CD4-positive, alpha-beta T cell (primary cell): ENCODE data around the gene RSU1. TPM values are rescaled to one million over a fixed set of nuclear protein-coding genes. Genes with fewer than 3 reads are reported as not detected.

Experiments used
- ATAC-seq: fragments of 200-7000 bp; cut with Tn5 transposase; one replicate; pipeline ENCODE4 v1.10.0; 2022; ENCODE audit warnings: mild to moderate bottlenecking; ENCODE audit not compliant: poor library complexity
- CTCF ChIA-PET: fragments of 350-600 bp; sonication (Branson Sonifier 250); formaldehyde crosslinking; loops from one replicate; lab custom pipeline; 2021; ENCODE audit warnings: antibody characterized with exemption, inconsistent platforms; lab: Charles Lee
- POLR2A ChIA-PET: fragments of 350-600 bp; sonication (Branson Sonifier 250); formaldehyde crosslinking; loops from one replicate; lab custom pipeline; 2021; ENCODE audit warnings: antibody characterized with exemption, inconsistent platforms; lab: Charles Lee
- DNase-seq, 14 experiments: peaks; one replicate each; pipeline ENCODE4 v3.0.0-alpha.2; 2013 to 2020; ENCODE audit warnings: mixed read lengths in 2 of 14
- H3K27ac ChIP-seq, 2 donors: one replicate each; pipeline versions ENCODE4 v1.5.1 to v1.7.0; 2013; ENCODE audit warnings: low read length in 2 of 2, low read depth in 1 of 2, mild to moderate bottlenecking in 1 of 2
- H3K27me3 ChIP-seq, 2 experiments: 1 replicate in 1 of 2; 2 replicates in 1 of 2; pipeline versions ENCODE4 v1.6.1 to v1.7.0; 2013; ENCODE audit warnings: low read length in 2 of 2, control low read depth in 1 of 2, mild to moderate bottlenecking in 1 of 2, moderate library complexity in 1 of 2; ENCODE audit not compliant: insufficient read depth in 2 of 2, control insufficient read depth in 1 of 2
- H3K36me3 ChIP-seq: one replicate; pipeline ENCODE4 v1.6.1; 2013; ENCODE audit warnings: low read length, control low read depth; ENCODE audit not compliant: insufficient read depth
- H3K4me1 ChIP-seq: one replicate; pipeline ENCODE4 v1.6.1; 2013; ENCODE audit warnings: low read length, control low read depth; ENCODE audit not compliant: insufficient read depth
- H3K4me3 ChIP-seq: one replicate; pipeline ENCODE4 v1.5.1; 2013; ENCODE audit warnings: mild to moderate bottlenecking, low read length, moderate library complexity
- H3K9me3 ChIP-seq, 2 experiments: 1 replicate in 1 of 2; 2 replicates in 1 of 2; pipeline versions ENCODE4 v1.6.1 to v1.7.0; 2013; ENCODE audit warnings: low read length in 2 of 2, mild to moderate bottlenecking in 2 of 2, control low read depth in 1 of 2, moderate library complexity in 1 of 2; ENCODE audit not compliant: control insufficient read depth in 1 of 2, insufficient read depth in 1 of 2
- H3K27ac Mint-ChIP-seq: one replicate; pipeline ENCODE4 v1.8.0; 2020; ENCODE audit warnings: mixed read lengths
- H3K27me3 Mint-ChIP-seq: one replicate; pipeline ENCODE4 v1.8.0; 2021; ENCODE audit warnings: mixed read lengths
- H3K36me3 Mint-ChIP-seq: one replicate; pipeline ENCODE4 v1.8.0; 2021; ENCODE audit warnings: low read depth, mixed read lengths
- H3K4me1 Mint-ChIP-seq: one replicate; pipeline ENCODE4 v1.8.0; 2021; ENCODE audit warnings: low read depth, mixed read lengths
- H3K4me3 Mint-ChIP-seq: one replicate; pipeline ENCODE4 v1.8.0; 2020; ENCODE audit warnings: mild to moderate bottlenecking, mixed read lengths
- H3K9me3 Mint-ChIP-seq: one replicate; pipeline ENCODE4 v1.8.0; 2020; ENCODE audit warnings: mixed read lengths
- CTCF ChIP-seq: fragments of 200-600 bp; IDR thresholded peaks from one replicate; pipeline ENCODE4 v1.8.0; 2022; ENCODE audit warnings: antibody characterized with exemption, mild to moderate bottlenecking
- intact Hi-C, 2 experiments: fragments of 100-400 bp; cut with DNase I in 1 of 2; cut with micrococcal nuclease in 1 of 2; formaldehyde crosslinking; loops; one replicate each; pipeline versions ENCODE4 v1.15.1 to v1.9.0; 2023 to 2025; cut with DNase I, micrococcal nuclease
- total RNA-seq, 174 experiments: library from RNA in 2 of 174; stranded (reverse) in 2 of 174; gene quantifications; one replicate each; pipeline ENCODE4 v1.2.3 and lab custom pipeline; 2021 to 2026

Gene RSU1
- total RNA-seq, 2 experiments from 2014 or later, result 26.2 to 28.8 TPM

- no peaks in the 10 kb centered on the region for H3K4me1 Mint-ChIP-seq
- Histone ChIP-seq H3K4me3 (no peak overlapping the region), H3K27me3 (no peaks in the 10 kb centered on the region), H3K9me3 (no peaks in the 10 kb centered on the region), H3K4me1 (no peaks in the 10 kb centered on the region), H3K36me3 (no peaks in the 10 kb centered on the region), H3K27ac (no peak overlapping the region)
- H3K27ac Mint-ChIP-seq, result no peak overlapping the region
- DNase-seq (no peak), ATAC-seq (no peak)
- no peak overlapping the region for H3K4me3 Mint-ChIP-seq
- no peaks in the 10 kb centered on the region for H3K27me3 Mint-ChIP-seq
- no peak for TF ChIP-seq CTCF
- H3K36me3 Mint-ChIP-seq, result peaks cover 2% of the 10 kb centered on the region
- H3K9me3 Mint-ChIP-seq, result no peaks in the 10 kb centered on the region
- POLR2A ChIA-PET, result no interaction called here
- CTCF ChIA-PET, result no interaction called here
- intact Hi-C loops, result no loop called here
These were observed 164.0 kb downstream of the RSU1 start for GRCh38 chr10:16653224-16653623.

DNA sequence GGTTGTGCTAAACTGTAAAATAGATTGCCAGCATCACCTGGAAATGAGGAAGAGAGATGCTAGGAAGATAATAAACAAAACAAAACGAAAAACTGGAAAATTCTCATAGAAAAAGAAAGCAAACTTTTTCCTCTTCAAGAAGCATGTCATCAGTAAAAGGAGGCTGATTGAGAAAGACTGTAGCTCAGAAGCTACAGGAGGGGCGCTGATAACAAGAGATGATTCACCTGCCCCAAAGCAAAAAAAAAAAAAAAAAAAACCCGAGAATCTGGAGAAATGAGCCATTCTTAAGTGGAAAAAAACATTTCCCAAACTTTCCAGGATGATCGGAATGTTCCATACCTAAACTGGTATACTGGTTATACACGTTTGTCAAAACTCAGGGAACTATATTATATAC is 165.1 kb downstream of the RSU1 start:
- no peaks in the 10 kb centered on the region for H3K9me3 Mint-ChIP-seq
- Histone ChIP-seq H3K36me3 (no peaks in the 10 kb centered on the region), H3K9me3 (no peaks in the 10 kb centered on the region), H3K27ac (no peak overlapping the region), H3K4me1 (no peaks in the 10 kb centered on the region), H3K4me3 (no peak overlapping the region), H3K27me3 (no peaks in the 10 kb centered on the region)
- H3K4me1 Mint-ChIP-seq, result no peaks in the 10 kb centered on the region
- ChIA-PET CTCF (no interaction called here), POLR2A (no interaction called here)
- H3K36me3 Mint-ChIP-seq, result peaks cover 3% of the 10 kb centered on the region
- DNase-seq, result no peak
- no peak overlapping the region for H3K4me3 Mint-ChIP-seq
- H3K27me3 Mint-ChIP-seq, result no peaks in the 10 kb centered on the region
- intact Hi-C loops, result no loop called here
- H3K27ac Mint-ChIP-seq, result no peak overlapping the region
- TF ChIP-seq CTCF, result no peak
- no peak for ATAC-seq

DNA sequence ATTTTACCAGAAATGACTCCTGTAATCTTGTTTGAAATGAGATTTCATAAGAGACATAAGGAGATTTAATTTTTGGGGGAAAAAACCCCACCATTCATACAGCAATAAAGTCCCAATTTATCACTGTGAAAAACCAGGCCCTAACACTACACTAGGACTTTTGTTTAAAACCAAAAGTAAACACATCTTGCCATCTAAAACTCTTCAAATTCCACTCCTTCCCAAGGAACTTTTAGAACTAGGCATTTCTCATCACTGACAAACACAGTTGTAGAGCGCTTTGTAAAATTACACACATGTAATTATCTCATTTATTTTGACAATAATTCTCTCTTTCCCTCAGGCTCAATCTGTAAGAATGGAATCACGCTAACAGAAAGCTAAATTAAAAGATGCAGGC is 167.5 kb downstream of the RSU1 start:
- intact Hi-C loops, result no loop called here
- H3K36me3 Mint-ChIP-seq, result peaks cover 10% of the 10 kb centered on the region
- no peak for ATAC-seq

More for the DNA sequence above, 167.5 kb downstream of the RSU1 start:
- Mint-ChIP-seq H3K4me1 (no peaks in the 10 kb centered on the region), H3K9me3 (no peaks in the 10 kb centered on the region), H3K27ac (no peak overlapping the region), H3K27me3 (no peaks in the 10 kb centered on the region), H3K4me3 (no peak overlapping the region)
- ChIA-PET CTCF (no interaction called here), POLR2A (no interaction called here)
- no peak overlapping the region for H3K27ac ChIP-seq
- H3K9me3 ChIP-seq, result no peaks in the 10 kb centered on the region
- H3K27me3 ChIP-seq, result no peaks in the 10 kb centered on the region
- no peaks in the 10 kb centered on the region for H3K4me1 ChIP-seq
- no peak for TF ChIP-seq CTCF
- no peak for DNase-seq
- H3K36me3 ChIP-seq, result no peaks in the 10 kb centered on the region
- no peak overlapping the region for H3K4me3 ChIP-seq
